H1 (cell line): Measurements from ENCODE around the gene APOL4.

Source experiments
- CTCF ChIP-seq, 3 experiments: IDR thresholded peaks; 1 replicate in 2 of 3; 2 replicates in 1 of 3; pipeline versions ENCODE4 v1.5.1 to v1.6.1; 2011; ENCODE audit warnings: low read length in 3 of 3, mild to moderate bottlenecking in 3 of 3, inconsistent platforms in 2 of 3, low read depth in 1 of 3, moderate library complexity in 1 of 3; ENCODE audit not compliant: insufficient read depth in 1 of 3; ENCODE audit errors: control extremely low read depth in 1 of 3
- EP300 ChIP-seq, 2 experiments: IDR thresholded peaks; 1 replicate in 1 of 2; 2 replicates in 1 of 2; pipeline ENCODE4 v1.6.1; 2011 to 2012; ENCODE audit warnings: low read depth in 2 of 2, low read length in 2 of 2, mild to moderate bottlenecking in 2 of 2, borderline replicate concordance in 1 of 2, inconsistent platforms in 1 of 2, moderate library complexity in 1 of 2
- MAX ChIP-seq: IDR thresholded peaks from 2 replicates; pipeline ENCODE4 v1.6.1; 2012; ENCODE audit warnings: inconsistent platforms
- USF2 ChIP-seq: IDR thresholded peaks from 2 replicates; pipeline ENCODE4 v1.6.1; 2011; ENCODE audit warnings: low read length, improper control_type of control experiment

- TF ChIP-seq CTCF (IDR thresholded peaks at IDR 0.05; ENCODE audit: control extremely low read depth in 1 of 3, insufficient read depth in 1 of 3, low read depth in 1 of 3, low read length in 3 of 3) = no peak
- no peak for TF ChIP-seq USF2
- TF ChIP-seq EP300 (IDR thresholded peaks at IDR 0.05; ENCODE audit: borderline replicate concordance in 1 of 2, low read depth in 2 of 2, low read length in 2 of 2) = no peak
- no peak for TF ChIP-seq MAX
Measured at GRCh38 chr22:36193171-36193570, 8.4 kb downstream of the APOL4 start.
